HG03432 (cell line): ENCODE measurements around the gene CMTM1.

ENCODE experiments used
- ATAC-seq: cut with Tn5 transposase; IDR thresholded peaks from one replicate; pipeline ENCODE4 v1.9.1; 2021; ENCODE audit warnings: mild to moderate bottlenecking, moderate library complexity; ENCODE audit not compliant: unreplicated experiment

CMTM1 gene

GRCh38 chr16:66566051-66566901 is at the start of gene CMTM1:
TSS of gene CMTM1 (plus strand) at chr16:66566439. CDS start at chr16:66566514, 75 bp downstream.
- ATAC-seq, result no peak

- no peak for ATAC-seq
Measured at GRCh38 chr16:66516509-66516807, 49.8 kb upstream of the CMTM1 start.

- peak; percentile 98 for ATAC-seq
Measured at GRCh38 chr16:66516808-66517585, 49.2 kb upstream of the CMTM1 start.

- ATAC-seq, result no peak
Measured at GRCh38 chr16:66517586-66518263, 48.5 kb upstream of the CMTM1 start.

- no peak for ATAC-seq
Measured at GRCh38 chr16:66519482-66520373, 46.5 kb upstream of the CMTM1 start.

GRCh38 chr16:66520406-66521170 is 45.7 kb upstream of the CMTM1 start:
- ATAC-seq, result no peak

GRCh38 chr16:66521252-66521713 is 45.0 kb upstream of the CMTM1 start:
- no peak for ATAC-seq

- ATAC-seq, result peak; percentile 77
Measured at GRCh38 chr16:66521951-66522771, 44.1 kb upstream of the CMTM1 start.

- ATAC-seq, result no peak
Measured at GRCh38 chr16:66522816-66523590, 43.2 kb upstream of the CMTM1 start.

- peak; percentile 46 for ATAC-seq
Measured at GRCh38 chr16:66523861-66524354, 42.3 kb upstream of the CMTM1 start.

- ATAC-seq, result peak; percentile 58
Measured at GRCh38 chr16:66524601-66525164, 41.6 kb upstream of the CMTM1 start.

- ATAC-seq, result no peak
Measured at GRCh38 chr16:66525396-66526180, 40.7 kb upstream of the CMTM1 start.

GRCh38 chr16:66528294-66528693 is 37.9 kb upstream of the CMTM1 start:
- ATAC-seq, result no peak

GRCh38 chr16:66529475-66529874 is 36.8 kb upstream of the CMTM1 start:
- ATAC-seq, result no peak

GRCh38 chr16:66534376-66534799 is 31.9 kb upstream of the CMTM1 start:
- no peak for ATAC-seq

- ATAC-seq, result no peak
Measured at GRCh38 chr16:66536525-66536924, 29.7 kb upstream of the CMTM1 start.

- ATAC-seq, result no peak
Measured at GRCh38 chr16:66537236-66537635, 29.0 kb upstream of the CMTM1 start.
